Keratinocyte (primary cell): ENCODE results near the gene ELMOD1. TPM values are rescaled to one million over a fixed set of nuclear protein-coding genes. Genes with fewer than 3 reads are reported as not detected.

Experiments
- DNase-seq: peaks from one replicate; pipeline ENCODE4 v3.0.0-alpha.2; 2011; ENCODE audit warnings: low read depth, missing footprints, low spot score
- FAIRE-seq: peaks from 2 replicates; lab custom pipeline; 2011; peaks lifted over from hg19 to GRCh38; lab: Jason Lieb, UNC
- H2AFZ ChIP-seq: 2 replicates; pipeline ENCODE4 v1.6.0; 2012; ENCODE audit warnings: low read length, control low read depth, inconsistent platforms; ENCODE audit not compliant: control insufficient read depth
- H3K27ac ChIP-seq: 2 replicates; pipeline ENCODE4 v1.5.1; 2011; ENCODE audit warnings: low read length; ENCODE audit not compliant: control insufficient read depth, insufficient read depth
- H3K27me3 ChIP-seq: 3 replicates; pipeline ENCODE4 v1.6.0; 2011; ENCODE audit warnings: low read length; ENCODE audit not compliant: control insufficient read depth, insufficient read depth; ENCODE audit errors: extremely low read depth
- H3K36me3 ChIP-seq, 2 experiments: 2 replicates in 1 of 2; 3 replicates in 1 of 2; pipeline ENCODE4 v1.5.1; 2011; ENCODE audit warnings: low read length in 2 of 2, mild to moderate bottlenecking in 1 of 2; ENCODE audit not compliant: control insufficient read depth in 2 of 2, insufficient read depth in 2 of 2; ENCODE audit errors: extremely low read depth in 1 of 2
- H3K4me1 ChIP-seq: 3 replicates; pipeline ENCODE4 v1.5.1; 2011; ENCODE audit warnings: low read length; ENCODE audit not compliant: control insufficient read depth, insufficient read depth; ENCODE audit errors: extremely low read depth
- H3K4me2 ChIP-seq: 3 replicates; pipeline ENCODE4 v1.6.0; 2011; ENCODE audit warnings: low read depth, low read length; ENCODE audit not compliant: control insufficient read depth, insufficient read depth; ENCODE audit errors: extremely low read depth
- H3K4me3 ChIP-seq, 3 experiments: fragments of 200-600 bp in 1 of 3; sonication (generic) in 1 of 3; 2 replicates in 2 of 3; 3 replicates in 1 of 3; pipeline ENCODE4 v1.5.1; 2011 to 2016; ENCODE audit warnings: low read length in 3 of 3, mild to moderate bottlenecking in 3 of 3, control low read depth in 2 of 3, inconsistent platforms in 1 of 3, low read depth in 1 of 3, mixed read lengths in 1 of 3, mixed run types in 1 of 3, moderate library complexity in 1 of 3; ENCODE audit not compliant: control insufficient read depth in 2 of 3, insufficient read depth in 2 of 3; ENCODE audit errors: extremely low read depth in 1 of 3
- H3K79me2 ChIP-seq: 2 replicates; pipeline ENCODE4 v1.6.0; 2012; ENCODE audit warnings: low read length; ENCODE audit not compliant: control insufficient read depth, insufficient read depth
- H3K9ac ChIP-seq: 3 replicates; pipeline ENCODE4 v1.6.0; 2011; ENCODE audit warnings: low read length; ENCODE audit not compliant: control insufficient read depth, insufficient read depth; ENCODE audit errors: extremely low read depth
- H3K9me1 ChIP-seq: 3 replicates; pipeline ENCODE4 v1.6.0; 2011; ENCODE audit warnings: low read length; ENCODE audit not compliant: control insufficient read depth, insufficient read depth; ENCODE audit errors: extremely low read depth
- H3K9me3 ChIP-seq: 2 replicates; pipeline ENCODE4 v1.5.1; 2012; ENCODE audit warnings: low read depth, low read length; ENCODE audit not compliant: control insufficient read depth
- H4K20me1 ChIP-seq: 3 replicates; pipeline ENCODE4 v1.6.0; 2011; ENCODE audit warnings: low read length; ENCODE audit not compliant: control insufficient read depth, insufficient read depth; ENCODE audit errors: extremely low read depth
- EZH2 ChIP-seq: IDR thresholded peaks from one replicate; pipeline ENCODE4 v1.6.1; 2012; ENCODE audit warnings: inconsistent platforms, mild to moderate bottlenecking, low read length, moderate library complexity
- dilution Hi-C: fragments of 300-500 bp; cut with MboI; formaldehyde crosslinking; loops from one replicate; pipeline ENCODE4 v1.7.0; 2020; ENCODE audit warnings: low sequenced_read_pairs; ENCODE audit not compliant: extremely low pct_ligation_motif_present
- polyA plus RNA-seq, 5 experiments: library from polyadenylated mRNA; depleted of rRNA in 3 of 5; stranded (reverse) in 3 of 5; stranded (forward) in 1 of 5; unstranded in 1 of 5; fragments of >200 nt; gene quantifications; 1 replicate in 1 of 5; 2 replicates in 3 of 5; 3 replicates in 1 of 5; pipeline versions ENCODE4 v1.2.1 to v1.2.3, GENCODE V29; 2011 to 2012; ENCODE audit warnings: missing spikeins in 2 of 5, low read depth in 1 of 5, low replicate concordance in 1 of 5
- TF ChIP-seq, protein P1 (sequence below), 3 experiments: IDR thresholded peaks in 1 of 3; conservative IDR thresholded peaks in 1 of 3; optimal IDR thresholded peaks in 1 of 3; 2 replicates in 2 of 3; 3 replicates in 1 of 3; pipeline versions ENCODE3 to v1.5.1; 2011; ENCODE audit warnings: low read length in 3 of 3, mild to moderate bottlenecking in 3 of 3, moderate library complexity in 2 of 3, control low read depth in 1 of 3, inconsistent platforms in 1 of 3; ENCODE audit not compliant: insufficient read depth in 2 of 3; ENCODE audit errors: extremely low read depth in 1 of 3

Gene ELMOD1
- polyA plus RNA-seq, 1 donor (not counting 4 experiments of a cell fraction or from before 2014, with no cell fraction given) = 0.63 TPM

DNA sequence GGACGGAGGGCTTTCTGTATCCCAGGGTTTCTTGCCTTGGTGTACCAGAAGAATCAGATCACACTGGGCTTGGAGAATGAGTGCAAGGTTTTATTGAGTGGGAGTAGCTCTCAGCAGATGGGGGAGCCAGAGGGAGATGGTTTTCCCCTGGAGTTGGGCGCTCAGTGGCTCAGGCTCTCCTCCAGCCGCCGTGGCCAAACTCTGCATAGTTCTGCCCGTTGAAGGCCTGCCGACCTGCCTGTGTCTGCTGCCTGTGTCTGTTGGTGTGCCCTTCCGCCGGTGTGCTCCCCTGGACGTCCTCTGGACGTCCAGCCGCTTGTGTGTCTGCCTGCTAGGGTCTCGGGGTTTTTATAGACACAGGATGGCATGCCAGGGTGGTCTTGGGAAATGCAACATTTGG, 20.9 kb upstream of the ELMOD1 start:
- Histone ChIP-seq H3K4me2 (no peak overlapping the region), H3K27me3 (no peaks in the 10 kb centered on the region), H3K4me1 (peaks cover 5% of the 10 kb centered on the region), H3K9me3 (no peaks in the 10 kb centered on the region), H3K79me2 (peaks cover 3% of the 10 kb centered on the region), H3K4me3 (no peak overlapping the region), H3K27ac (no peak overlapping the region), H3K9ac (no peak overlapping the region), H4K20me1 (no peaks in the 10 kb centered on the region), H3K9me1 (no peaks in the 10 kb centered on the region), H3K36me3 (no peaks in the 10 kb centered on the region), H2AFZ (no peak overlapping the region)
- no peak for FAIRE-seq
- dilution Hi-C loops = no loop called here
- no peak for DNase-seq
- no peak for TF ChIP-seq EZH2
- TF ChIP-seq, protein P1, sequence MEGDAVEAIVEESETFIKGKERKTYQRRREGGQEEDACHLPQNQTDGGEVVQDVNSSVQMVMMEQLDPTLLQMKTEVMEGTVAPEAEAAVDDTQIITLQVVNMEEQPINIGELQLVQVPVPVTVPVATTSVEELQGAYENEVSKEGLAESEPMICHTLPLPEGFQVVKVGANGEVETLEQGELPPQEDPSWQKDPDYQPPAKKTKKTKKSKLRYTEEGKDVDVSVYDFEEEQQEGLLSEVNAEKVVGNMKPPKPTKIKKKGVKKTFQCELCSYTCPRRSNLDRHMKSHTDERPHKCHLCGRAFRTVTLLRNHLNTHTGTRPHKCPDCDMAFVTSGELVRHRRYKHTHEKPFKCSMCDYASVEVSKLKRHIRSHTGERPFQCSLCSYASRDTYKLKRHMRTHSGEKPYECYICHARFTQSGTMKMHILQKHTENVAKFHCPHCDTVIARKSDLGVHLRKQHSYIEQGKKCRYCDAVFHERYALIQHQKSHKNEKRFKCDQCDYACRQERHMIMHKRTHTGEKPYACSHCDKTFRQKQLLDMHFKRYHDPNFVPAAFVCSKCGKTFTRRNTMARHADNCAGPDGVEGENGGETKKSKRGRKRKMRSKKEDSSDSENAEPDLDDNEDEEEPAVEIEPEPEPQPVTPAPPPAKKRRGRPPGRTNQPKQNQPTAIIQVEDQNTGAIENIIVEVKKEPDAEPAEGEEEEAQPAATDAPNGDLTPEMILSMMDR (optimal IDR thresholded peaks at IDR 0.05 in 1 of 3, IDR thresholded peaks at IDR 0.05 in 1 of 3, conservative IDR thresholded peaks at IDR 0.05 in 1 of 3; ENCODE audit: extremely low read depth in 1 of 3, insufficient read depth in 2 of 3, low read length in 3 of 3) = no peak

DNA sequence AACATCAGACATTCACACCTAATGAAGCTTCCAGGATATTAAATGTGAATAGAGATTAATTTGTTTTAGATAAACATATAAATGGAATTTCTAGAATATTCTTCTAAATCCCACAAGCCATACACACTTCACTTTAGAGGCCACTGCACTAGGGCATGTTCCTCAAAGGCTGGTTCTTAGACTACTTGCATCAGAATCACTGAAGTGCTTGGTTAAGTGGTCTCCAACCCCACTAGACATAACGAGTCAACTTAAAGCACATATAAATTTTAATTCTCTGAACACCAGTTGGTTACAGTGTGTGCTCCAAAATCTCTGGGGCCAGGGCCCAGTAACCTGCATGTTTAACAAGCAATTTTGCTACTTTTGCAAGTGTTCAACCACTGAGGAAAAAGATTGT, 17.5 kb upstream of the ELMOD1 start:
- no peak for FAIRE-seq
- TF ChIP-seq EZH2 = no peak
- TF ChIP-seq, protein P1 (optimal IDR thresholded peaks at IDR 0.05 in 1 of 3, IDR thresholded peaks at IDR 0.05 in 1 of 3, conservative IDR thresholded peaks at IDR 0.05 in 1 of 3; ENCODE audit: extremely low read depth in 1 of 3, insufficient read depth in 2 of 3, low read length in 3 of 3) = no peak
- no peaks in the 10 kb centered on the region for H3K4me1 ChIP-seq
- dilution Hi-C loops = no loop called here
- H3K79me2 ChIP-seq = no peaks in the 10 kb centered on the region
- no peaks in the 10 kb centered on the region for H3K36me3 ChIP-seq
- H3K9me3 ChIP-seq = no peaks in the 10 kb centered on the region
- no peaks in the 10 kb centered on the region for H3K27me3 ChIP-seq
- DNase-seq = no peak
- no peak overlapping the region for H3K4me2 ChIP-seq
- no peaks in the 10 kb centered on the region for H4K20me1 ChIP-seq
- no peak overlapping the region for H2AFZ ChIP-seq
- H3K9ac ChIP-seq = no peak overlapping the region
- no peak overlapping the region for H3K27ac ChIP-seq
- no peaks in the 10 kb centered on the region for H3K9me1 ChIP-seq
- H3K4me3 ChIP-seq = no peak overlapping the region
